HEK293T (cell line): ENCODE measurements around the gene AP5S1.

ENCODE experiments used
- BHLHE40 ChIP-seq: fragments of 450-650 bp; IDR thresholded peaks from 2 replicates; pipeline ENCODE4 v1.6.1; 2016; ENCODE audit warnings: mild to moderate bottlenecking, moderate library complexity, borderline replicate concordance
- L3MBTL2 ChIP-seq: fragments of 450-650 bp; conservative IDR thresholded peaks from 2 replicates; pipeline ENCODE4 v1.6.1; 2016; ENCODE audit warnings: mild to moderate bottlenecking
- NFRKB ChIP-seq: fragments of 450-650 bp; IDR thresholded peaks from 2 replicates; pipeline ENCODE4 v1.6.1; 2016; ENCODE audit warnings: mild to moderate bottlenecking, moderate library complexity
- SP1 ChIP-seq: fragments of 450-650 bp; IDR thresholded peaks from 2 replicates; pipeline ENCODE4 v1.6.1; 2017

GRCh38 chr20:3825526-3825925 is 5.2 kb downstream of the AP5S1 start:
- TF ChIP-seq NFRKB (no peak), BHLHE40 (no peak), SP1 (no peak), L3MBTL2 (no peak)
